PC-3 (cell line): ENCODE data around the gene NPIPA2. TPM values are rescaled to one million over a fixed set of nuclear protein-coding genes. Genes with fewer than 3 reads are reported as not detected.

Experiments used
- total RNA-seq: library from RNA; depleted of rRNA; stranded (reverse); fragments of >200 nt; gene quantifications from 2 replicates; pipeline ENCODE4 v1.2.3, GENCODE V29; 2014; rRNA removed

Gene NPIPA2
- total RNA-seq, 1 experiment from 2014 or later, result 0.98 TPM

Other genes starting within 250 kb of the NPIPA2 start
- gene PARN, start 112.3 kb upstream of the NPIPA2 start, total RNA-seq, result 29.0 and 34.7 TPM in 2 replicates
- gene BFAR, start 109.6 kb upstream of the NPIPA2 start, total RNA-seq, result 26.9 and 27.9 TPM in 2 replicates
- gene PLA2G10, start 48.2 kb upstream of the NPIPA2 start, total RNA-seq, result 0.22 TPM in 1 of 2 replicates, not detected in the other
- gene NPIPA3, start 39.1 kb upstream of the NPIPA2 start, total RNA-seq, result 1.1 and 1.4 TPM in 2 replicates
- 72.4 and 76.1 TPM in 2 replicates for gene NOMO1, start 91.2 kb downstream of the NPIPA2 start, total RNA-seq
- 10.9 and 16.8 TPM in 2 replicates for gene NPIPA1, start 194.9 kb downstream of the NPIPA2 start, total RNA-seq
- 62.6 and 75.4 TPM in 2 replicates for gene PDXDC1, start 232.5 kb downstream of the NPIPA2 start, total RNA-seq